Activated T-helper 17 cell treated with anti-CD3 and anti-CD28 coated beads, Interleukin-2, amount 50 U/mL, for 72 hours (primary cell): ENCODE data around the gene C1QTNF4. TPM values are rescaled to one million over a fixed set of nuclear protein-coding genes. Genes with fewer than 3 reads are reported as not detected.

Source experiments
- ATAC-seq: fragments of 150-1000 bp; cut with Tn5 transposase; replicated peaks from 2 replicates; pipeline ENCODE4 v1.10.0; 2021; ENCODE audit warnings: mild to moderate bottlenecking, moderate library complexity
- H3K27ac Mint-ChIP-seq: one replicate; pipeline ENCODE4 v1.8.0; 2022; ENCODE audit warnings: mixed read lengths
- H3K27me3 Mint-ChIP-seq: one replicate; pipeline ENCODE4 v1.8.0; 2022; ENCODE audit warnings: mixed read lengths
- H3K36me3 Mint-ChIP-seq: one replicate; pipeline ENCODE4 v1.8.0; 2022; ENCODE audit warnings: low read depth, mild to moderate bottlenecking, mixed read lengths
- H3K4me1 Mint-ChIP-seq: one replicate; pipeline ENCODE4 v1.8.0; 2022; ENCODE audit warnings: mixed read lengths
- H3K4me3 Mint-ChIP-seq: one replicate; pipeline ENCODE4 v1.8.0; 2022; ENCODE audit warnings: mild to moderate bottlenecking, mixed read lengths
- H3K9me3 Mint-ChIP-seq: one replicate; pipeline ENCODE4 v1.8.0; 2022; ENCODE audit warnings: mixed read lengths
- total RNA-seq, 2 donors: library from RNA; stranded (reverse); gene quantifications; one replicate each; pipeline ENCODE4 v1.2.3, GENCODE V29; 2022

Gene C1QTNF4
- total RNA-seq, 2 donors from 2014 or later, result 0.28 to 1.4 TPM

- H3K36me3 Mint-ChIP-seq, result peaks cover 35% of the 10 kb centered on the region
- H3K27me3 Mint-ChIP-seq, result no peaks in the 10 kb centered on the region
- H3K4me3 Mint-ChIP-seq, result no peak overlapping the region
Measured at GRCh38 chr11:47607380-47607779, 13.2 kb upstream of the C1QTNF4 start.

GRCh38 chr11:47606731-47607130 lies 12.5 kb upstream of the C1QTNF4 start:
- no peak overlapping the region for H3K4me3 Mint-ChIP-seq
- ATAC-seq, result no peak

More at GRCh38 chr11:47607380-47607779, 13.2 kb upstream of the C1QTNF4 start:
- ATAC-seq, result no peak
- peaks cover 5% of the 10 kb centered on the region for H3K4me1 Mint-ChIP-seq
- no peak overlapping the region for H3K27ac Mint-ChIP-seq
- no peaks in the 10 kb centered on the region for H3K9me3 Mint-ChIP-seq

GRCh38 chr11:47605921-47606320 lies 11.7 kb upstream of the C1QTNF4 start:
- Mint-ChIP-seq H3K9me3 (no peaks in the 10 kb centered on the region), H3K4me1 (peaks cover 5% of the 10 kb centered on the region), H3K27me3 (no peaks in the 10 kb centered on the region), H3K36me3 (peaks cover 33% of the 10 kb centered on the region), H3K4me3 (no peak overlapping the region), H3K27ac (no peak overlapping the region)
- ATAC-seq, result no peak

More at GRCh38 chr11:47606731-47607130, 12.5 kb upstream of the C1QTNF4 start:
- Mint-ChIP-seq H3K27ac (no peak overlapping the region), H3K4me1 (peaks cover 5% of the 10 kb centered on the region), H3K36me3 (peaks cover 35% of the 10 kb centered on the region), H3K9me3 (no peaks in the 10 kb centered on the region), H3K27me3 (no peaks in the 10 kb centered on the region)

- no peak overlapping the region for H3K4me3 Mint-ChIP-seq
- H3K9me3 Mint-ChIP-seq, result no peaks in the 10 kb centered on the region
- no peak for ATAC-seq
- H3K27ac Mint-ChIP-seq, result no peak overlapping the region
- H3K4me1 Mint-ChIP-seq, result no peaks in the 10 kb centered on the region
- H3K27me3 Mint-ChIP-seq, result no peaks in the 10 kb centered on the region
- H3K36me3 Mint-ChIP-seq, result peaks cover 25% of the 10 kb centered on the region
Measured at GRCh38 chr11:47603295-47603694, 9.1 kb upstream of the C1QTNF4 start.

GRCh38 chr11:47599902-47600301 lies 5.7 kb upstream of the C1QTNF4 start:
- H3K4me3 Mint-ChIP-seq, result no peak overlapping the region

GRCh38 chr11:47595967-47596366 lies 1.8 kb upstream of the C1QTNF4 start:
- H3K36me3 Mint-ChIP-seq, result peaks cover 9% of the 10 kb centered on the region
- H3K27ac Mint-ChIP-seq, result no peak overlapping the region
- peaks cover 5% of the 10 kb centered on the region for H3K4me1 Mint-ChIP-seq
- peaks cover 23% of the 10 kb centered on the region for H3K27me3 Mint-ChIP-seq
- H3K9me3 Mint-ChIP-seq, result no peaks in the 10 kb centered on the region
- no peak for ATAC-seq
- H3K4me3 Mint-ChIP-seq, result no peak overlapping the region

More at GRCh38 chr11:47599902-47600301, 5.7 kb upstream of the C1QTNF4 start:
- Mint-ChIP-seq H3K27me3 (peaks cover 9% of the 10 kb centered on the region), H3K36me3 (peaks cover 9% of the 10 kb centered on the region), H3K4me1 (no peaks in the 10 kb centered on the region), H3K27ac (no peak overlapping the region), H3K9me3 (no peaks in the 10 kb centered on the region)
- no peak for ATAC-seq

GRCh38 chr11:47595029-47595428 lies 818 bp upstream of the C1QTNF4 start:
- H3K36me3 Mint-ChIP-seq, result peaks cover 9% of the 10 kb centered on the region
- H3K9me3 Mint-ChIP-seq, result no peaks in the 10 kb centered on the region
- ATAC-seq, result no peak
- H3K4me1 Mint-ChIP-seq, result peaks cover 5% of the 10 kb centered on the region
- H3K4me3 Mint-ChIP-seq, result no peak overlapping the region
- peaks cover 23% of the 10 kb centered on the region for H3K27me3 Mint-ChIP-seq
- H3K27ac Mint-ChIP-seq, result no peak overlapping the region

- Mint-ChIP-seq H3K4me1 (peaks cover 5% of the 10 kb centered on the region), H3K9me3 (no peaks in the 10 kb centered on the region), H3K27ac (no peak overlapping the region), H3K4me3 (no peak overlapping the region), H3K36me3 (peaks cover 9% of the 10 kb centered on the region), H3K27me3 (peaks cover 23% of the 10 kb centered on the region)
- no peak for ATAC-seq
Measured at GRCh38 chr11:47593492-47593933, 698 bp downstream of the C1QTNF4 start.

- peaks cover 23% of the 10 kb centered on the region for H3K27me3 Mint-ChIP-seq
- no peaks in the 10 kb centered on the region for H3K9me3 Mint-ChIP-seq
- peaks cover 9% of the 10 kb centered on the region for H3K36me3 Mint-ChIP-seq
- peaks cover 5% of the 10 kb centered on the region for H3K4me1 Mint-ChIP-seq
- no peak overlapping the region for H3K4me3 Mint-ChIP-seq
- H3K27ac Mint-ChIP-seq, result no peak overlapping the region
- ATAC-seq, result no peak
Measured at GRCh38 chr11:47592970-47593369, 1.2 kb downstream of the C1QTNF4 start.

- peaks cover 23% of the 10 kb centered on the region for H3K27me3 Mint-ChIP-seq
- no peak overlapping the region for H3K27ac Mint-ChIP-seq
- H3K9me3 Mint-ChIP-seq, result no peaks in the 10 kb centered on the region
- peaks cover 5% of the 10 kb centered on the region for H3K4me1 Mint-ChIP-seq
- no peak for ATAC-seq
- H3K4me3 Mint-ChIP-seq, result no peak overlapping the region
- H3K36me3 Mint-ChIP-seq, result peaks cover 9% of the 10 kb centered on the region
Measured at GRCh38 chr11:47592251-47592650, 2.0 kb downstream of the C1QTNF4 start.

GRCh38 chr11:47591764-47592163 lies 2.4 kb downstream of the C1QTNF4 start:
- ATAC-seq, result no peak
- Mint-ChIP-seq H3K36me3 (peaks cover 9% of the 10 kb centered on the region), H3K27ac (no peak overlapping the region), H3K4me1 (peaks cover 5% of the 10 kb centered on the region), H3K27me3 (peaks cover 23% of the 10 kb centered on the region), H3K9me3 (no peaks in the 10 kb centered on the region), H3K4me3 (no peak overlapping the region)

GRCh38 chr11:47589977-47590861 lies 4.0 kb downstream of the C1QTNF4 start:
- no peak for ATAC-seq
- Mint-ChIP-seq H3K36me3 (peaks cover 5% of the 10 kb centered on the region), H3K27ac (no peak overlapping the region), H3K4me3 (no peak overlapping the region), H3K4me1 (peaks cover 5% of the 10 kb centered on the region), H3K27me3 (peaks cover 15% of the 10 kb centered on the region), H3K9me3 (no peaks in the 10 kb centered on the region)

- no peak for ATAC-seq
- peaks cover 3% of the 10 kb centered on the region for H3K4me1 Mint-ChIP-seq
- no peak overlapping the region for H3K4me3 Mint-ChIP-seq
- no peaks in the 10 kb centered on the region for H3K9me3 Mint-ChIP-seq
- H3K27me3 Mint-ChIP-seq, result peaks cover 11% of the 10 kb centered on the region
- peaks cover 11% of the 10 kb centered on the region for H3K36me3 Mint-ChIP-seq
- H3K27ac Mint-ChIP-seq, result no peak overlapping the region
Measured at GRCh38 chr11:47589584-47589976, 4.6 kb downstream of the C1QTNF4 start.

GRCh38 chr11:47589118-47589517 lies 5.1 kb downstream of the C1QTNF4 start:
- no peak overlapping the region for H3K4me3 Mint-ChIP-seq
- ATAC-seq, result no peak

GRCh38 chr11:47587723-47588326 lies 6.4 kb downstream of the C1QTNF4 start:
- Mint-ChIP-seq H3K27me3 (no peaks in the 10 kb centered on the region), H3K4me1 (no peaks in the 10 kb centered on the region), H3K4me3 (no peak overlapping the region), H3K9me3 (no peaks in the 10 kb centered on the region), H3K36me3 (peaks cover 29% of the 10 kb centered on the region), H3K27ac (no peak overlapping the region)
- ATAC-seq, result no peak

More at GRCh38 chr11:47589118-47589517, 5.1 kb downstream of the C1QTNF4 start:
- Mint-ChIP-seq H3K36me3 (peaks cover 16% of the 10 kb centered on the region), H3K9me3 (no peaks in the 10 kb centered on the region), H3K27me3 (peaks cover 8% of the 10 kb centered on the region), H3K4me1 (no peaks in the 10 kb centered on the region), H3K27ac (no peak overlapping the region)
